HG03280 (cell line): ENCODE measurements around the gene DCLK1.

Experiments
- ATAC-seq: cut with Tn5 transposase; IDR thresholded peaks from one replicate; pipeline ENCODE4 v1.9.1; 2021; ENCODE audit warnings: mild to moderate bottlenecking, moderate library complexity; ENCODE audit not compliant: unreplicated experiment

DCLK1 gene

DNA sequence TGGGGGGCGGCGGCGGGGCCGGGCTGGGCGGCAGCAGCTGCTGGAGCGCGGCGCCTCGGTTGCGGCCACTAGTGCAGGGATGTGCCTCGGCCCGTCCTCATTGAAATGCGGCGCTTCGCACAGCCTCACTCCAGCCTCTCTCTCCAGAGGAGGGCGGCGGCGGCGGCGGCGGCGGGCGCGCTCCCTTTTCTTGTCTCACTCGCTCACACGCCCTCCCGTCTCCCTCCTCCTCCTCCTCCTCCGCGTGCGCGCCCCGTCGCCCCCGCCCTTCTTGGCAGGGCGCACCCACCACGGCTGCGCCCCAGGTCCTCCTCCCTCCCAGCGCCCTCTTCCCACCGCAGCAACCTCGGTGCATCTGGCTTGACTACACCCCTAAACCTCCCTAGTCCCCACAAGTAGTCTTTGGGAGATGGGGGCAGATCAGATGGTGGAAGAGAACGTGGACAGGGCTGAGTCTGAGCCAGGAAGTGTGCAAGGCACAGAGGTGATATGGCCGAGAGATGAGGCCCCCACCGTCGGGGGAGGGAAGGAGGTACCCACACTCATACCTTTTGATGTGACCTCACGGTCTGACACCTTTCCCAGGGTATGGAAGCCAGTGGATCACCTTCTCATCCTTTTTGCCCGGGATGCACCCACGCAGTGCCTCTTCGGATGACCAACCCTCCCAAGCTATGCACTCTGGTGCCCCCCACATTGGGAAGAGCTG, at the start of gene DCLK1:
DCLK1 (minus strand) TSS at position 161 of the 709 bp plus-strand sequence.
- ATAC-seq = no peak

DNA sequence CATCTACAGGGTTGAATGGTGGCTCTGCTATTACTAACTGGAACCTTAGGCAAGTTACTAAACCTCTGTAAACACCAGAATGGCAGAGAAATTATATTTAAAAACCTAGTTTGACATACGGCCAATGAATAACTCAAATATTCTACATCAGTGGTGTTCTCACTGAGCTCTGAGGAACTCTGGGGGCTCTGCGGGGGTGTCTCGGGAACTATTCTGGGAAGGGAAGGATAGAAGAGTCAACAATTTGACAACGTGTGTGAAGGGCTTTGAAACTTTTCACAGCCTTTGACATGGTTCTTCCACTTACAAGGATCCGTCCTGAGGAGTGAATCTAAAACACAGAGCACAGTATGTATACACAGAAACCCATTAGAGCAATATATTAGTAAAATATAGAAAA, 44.4 kb upstream of the DCLK1 start:
- ATAC-seq = no peak

DNA sequence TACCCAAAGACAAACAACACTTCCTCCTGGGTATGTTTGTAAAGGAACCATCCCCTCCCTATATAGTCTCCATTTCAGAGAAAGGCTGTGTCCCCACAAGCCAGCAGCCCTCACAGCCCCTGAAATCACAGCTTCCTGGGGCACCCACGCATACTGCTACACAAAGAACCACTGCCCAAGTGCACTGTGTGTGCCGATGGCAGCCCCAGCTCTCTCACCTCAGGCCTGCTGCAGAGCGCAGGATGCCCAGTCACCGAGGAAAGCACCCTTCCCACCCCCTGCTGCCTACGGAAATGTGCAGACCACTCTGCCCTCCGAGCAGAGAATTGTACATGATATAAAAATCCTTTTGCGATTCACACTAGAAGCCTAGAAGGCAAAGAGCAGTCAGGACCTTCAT, 43.7 kb upstream of the DCLK1 start:
- ATAC-seq = no peak

DNA sequence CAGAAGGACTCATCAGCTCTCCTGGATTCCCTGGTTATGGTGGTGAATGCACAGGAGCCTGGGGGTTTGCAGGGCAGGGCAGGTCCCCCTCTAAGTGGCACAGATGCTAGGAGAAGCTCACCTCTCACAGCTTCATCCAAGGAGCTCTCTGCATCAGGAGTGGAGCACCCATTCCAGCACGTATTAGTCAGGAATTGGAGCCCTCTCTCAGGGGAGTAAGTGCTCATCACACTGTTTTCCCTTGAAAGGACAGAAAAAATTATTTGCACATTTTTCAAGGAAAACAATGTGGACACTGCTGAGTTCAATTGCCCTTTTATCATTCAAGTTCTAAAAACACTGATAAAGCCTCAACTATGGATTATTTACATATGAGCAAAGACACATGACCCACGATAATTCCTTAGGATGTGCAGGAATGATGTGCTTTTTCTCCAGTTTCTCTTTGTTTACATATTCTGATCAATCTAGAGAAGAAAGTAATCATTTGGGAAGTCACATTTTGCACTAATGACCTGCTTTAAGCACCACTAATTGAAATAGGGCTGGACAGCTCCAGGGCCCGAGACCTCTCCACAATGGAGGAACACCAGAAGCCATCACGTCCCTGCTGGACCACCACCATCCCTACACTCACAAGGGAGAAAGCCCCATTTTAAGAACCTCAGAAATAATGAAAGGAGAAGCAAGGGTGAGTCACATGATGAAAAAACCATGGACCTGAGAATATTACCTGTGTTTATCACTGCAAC, 42.6 kb upstream of the DCLK1 start:
- ATAC-seq = no peak

DNA sequence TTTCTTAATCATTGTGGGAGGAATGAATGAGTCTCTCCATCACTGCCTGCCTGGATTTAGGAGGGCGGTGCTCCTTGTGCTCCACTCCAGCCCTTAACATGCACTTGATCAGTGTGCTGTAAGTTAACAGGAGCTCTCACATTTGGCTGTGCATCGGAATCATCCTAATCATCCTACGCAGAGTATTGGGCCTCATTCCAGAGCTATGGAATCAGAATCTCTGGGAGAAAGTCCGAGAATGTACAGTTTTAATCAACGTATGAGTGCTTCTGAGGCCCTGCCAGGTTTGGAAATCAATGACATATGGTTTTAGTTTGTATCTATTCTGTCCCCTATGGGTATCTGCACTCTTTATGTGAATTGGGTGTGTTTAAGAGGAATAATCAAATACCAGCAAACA, 34.9 kb upstream of the DCLK1 start:
- no peak for ATAC-seq

DNA sequence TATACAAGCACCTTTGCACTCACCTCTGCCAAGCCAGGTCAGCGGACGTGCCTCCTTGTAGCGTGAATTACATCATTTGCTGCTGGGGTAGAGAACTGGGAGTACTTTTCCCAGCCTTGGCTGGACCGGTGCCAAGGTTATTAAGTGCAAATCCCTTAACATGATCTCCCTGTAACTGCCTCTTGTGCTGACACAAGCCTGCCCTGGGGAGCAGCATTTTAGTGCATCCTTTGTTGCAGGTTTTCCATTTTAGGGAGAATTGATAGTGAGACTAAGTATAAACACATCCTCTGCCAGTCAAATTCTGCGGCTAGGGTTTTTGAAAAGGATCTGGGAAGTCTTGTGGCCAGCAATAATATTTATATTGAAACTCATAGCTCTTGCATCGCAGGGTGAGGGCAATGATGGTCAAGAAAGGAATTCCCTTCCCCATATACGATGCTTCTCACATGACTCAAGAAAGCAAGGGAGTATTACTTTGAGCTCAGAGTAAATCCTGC, 32.7 kb upstream of the DCLK1 start:
- no peak for ATAC-seq

DNA sequence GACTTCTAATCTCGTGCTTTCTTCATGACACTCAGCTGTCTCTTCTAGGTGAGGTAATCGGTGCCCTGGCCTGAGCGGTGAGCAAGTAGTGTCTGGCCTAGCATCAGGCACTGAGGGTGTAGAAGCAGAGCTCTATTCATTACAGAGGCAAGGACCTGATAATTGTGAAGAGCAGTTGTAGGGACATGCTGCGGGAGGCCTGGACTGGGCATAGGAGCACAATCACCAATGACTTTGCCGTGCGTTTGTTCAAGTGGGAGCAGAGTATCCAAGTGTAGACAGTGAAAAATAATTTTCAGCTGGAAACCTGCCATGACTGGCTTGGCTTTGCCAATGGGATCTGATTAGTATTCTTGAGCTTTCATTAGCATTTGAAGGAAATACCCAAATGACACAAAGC, 32.1 kb upstream of the DCLK1 start:
- no peak for ATAC-seq

DNA sequence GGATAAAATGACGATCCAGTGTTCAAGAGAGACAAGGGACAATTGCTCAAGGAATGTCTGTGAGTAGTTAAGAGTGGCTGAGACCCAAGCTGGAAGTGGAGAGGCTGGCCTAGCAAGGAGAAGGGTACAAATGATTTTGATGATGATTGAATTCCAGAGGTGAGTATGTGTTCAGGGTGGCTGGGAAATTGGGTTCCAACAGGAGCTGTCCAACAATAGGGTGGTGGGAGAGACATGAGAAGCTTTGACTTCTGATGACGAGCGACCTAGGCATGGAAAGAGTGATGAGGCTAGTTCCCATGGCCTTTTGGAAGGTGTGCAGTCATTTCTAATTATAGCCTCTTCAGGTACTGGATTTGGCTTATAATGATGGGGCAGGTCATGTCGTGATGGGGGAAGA, 29.1 kb upstream of the DCLK1 start:
- no peak for ATAC-seq

DNA sequence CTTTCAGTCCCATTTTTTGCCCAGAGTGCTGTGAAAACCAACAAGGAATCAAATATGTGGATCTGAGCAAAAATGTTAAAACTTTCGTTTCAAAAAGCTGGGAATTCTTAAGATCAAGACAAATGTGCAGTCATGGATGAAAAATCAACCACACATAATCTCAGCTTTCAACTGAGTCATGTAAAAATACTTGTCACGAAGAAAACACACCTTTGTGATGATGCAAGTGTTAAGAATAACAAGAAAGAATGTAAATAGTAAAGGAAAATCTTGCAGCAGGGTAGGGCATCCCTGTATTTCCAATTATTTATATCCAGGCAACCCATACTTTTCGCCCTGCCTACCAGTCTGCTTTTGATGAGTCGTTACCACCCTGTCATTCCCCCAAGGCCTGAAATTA, 27.4 kb upstream of the DCLK1 start:
- ATAC-seq = no peak

DNA sequence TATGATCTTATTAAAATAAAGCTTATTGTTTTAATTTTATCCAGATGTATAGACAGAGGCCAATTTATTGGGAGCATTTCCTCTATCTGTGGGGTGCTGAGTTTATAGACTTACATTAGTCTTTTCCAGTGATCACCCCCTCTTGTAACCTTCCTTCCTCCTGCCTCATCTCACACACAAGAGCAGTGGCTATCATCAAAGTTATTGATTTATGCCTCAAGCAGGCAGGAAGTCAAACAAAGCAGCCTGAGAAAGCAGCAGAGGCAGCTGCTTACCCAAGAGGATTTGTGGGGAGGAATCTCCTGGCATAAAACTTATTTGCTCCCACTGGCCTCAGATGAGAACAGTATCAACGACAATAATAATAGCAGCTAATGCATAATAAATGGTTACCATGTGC, 26.3 kb upstream of the DCLK1 start:
- ATAC-seq = no peak

DNA sequence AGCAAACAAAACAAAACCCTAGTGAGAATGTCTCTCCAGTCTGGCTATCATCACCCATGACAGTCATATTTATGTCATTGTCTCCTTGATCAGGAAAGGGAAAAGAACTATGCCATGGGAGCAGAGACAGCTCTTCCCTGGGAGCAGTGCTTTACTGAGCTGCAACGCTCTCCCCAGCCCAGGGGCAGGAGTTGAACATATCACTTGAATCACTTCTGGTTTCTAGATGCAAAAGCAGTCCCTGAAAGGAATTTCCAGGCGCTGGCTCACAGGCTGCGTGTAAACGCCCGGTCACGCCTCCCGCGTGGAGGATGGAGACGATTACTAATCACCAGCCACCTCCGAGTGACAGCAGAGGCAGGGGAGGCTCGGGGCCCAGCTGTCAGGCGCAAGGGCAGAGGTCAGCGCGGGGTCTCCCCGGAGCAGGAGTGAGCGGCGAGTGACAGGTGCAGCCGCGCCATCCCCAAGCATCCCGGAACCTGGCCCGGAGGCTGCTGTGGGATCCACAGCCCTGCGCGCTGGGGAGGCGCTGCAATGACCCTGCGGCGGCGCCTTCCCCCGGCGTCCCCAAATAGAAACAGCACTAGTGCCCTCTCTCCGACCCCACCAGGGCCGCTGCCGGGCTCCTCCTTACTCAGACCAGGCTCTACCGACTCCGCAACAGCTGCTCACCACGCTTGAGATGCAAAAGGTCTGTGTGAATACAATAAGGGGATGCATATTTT, 23.5 kb upstream of the DCLK1 start:
- ATAC-seq = no peak

DNA sequence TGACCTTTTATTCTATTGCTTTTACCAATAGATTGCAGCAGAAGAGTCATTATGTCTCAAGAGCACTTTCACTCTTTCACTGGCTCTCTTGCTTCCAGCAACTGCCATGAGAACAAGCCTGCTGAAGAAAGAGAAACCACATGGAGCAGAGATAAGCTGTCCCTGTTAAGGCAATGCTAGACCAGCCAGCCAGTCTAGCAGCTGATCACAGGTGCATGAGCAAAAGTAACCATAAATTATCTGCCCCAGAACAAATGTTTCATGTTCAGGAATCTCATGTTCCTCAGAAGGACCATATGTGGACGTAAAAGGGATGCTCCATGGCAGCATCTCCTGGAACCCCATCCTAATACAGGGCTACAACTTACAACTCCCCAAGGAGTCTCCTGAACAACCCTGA, 20.4 kb upstream of the DCLK1 start:
- ATAC-seq = no peak

DNA sequence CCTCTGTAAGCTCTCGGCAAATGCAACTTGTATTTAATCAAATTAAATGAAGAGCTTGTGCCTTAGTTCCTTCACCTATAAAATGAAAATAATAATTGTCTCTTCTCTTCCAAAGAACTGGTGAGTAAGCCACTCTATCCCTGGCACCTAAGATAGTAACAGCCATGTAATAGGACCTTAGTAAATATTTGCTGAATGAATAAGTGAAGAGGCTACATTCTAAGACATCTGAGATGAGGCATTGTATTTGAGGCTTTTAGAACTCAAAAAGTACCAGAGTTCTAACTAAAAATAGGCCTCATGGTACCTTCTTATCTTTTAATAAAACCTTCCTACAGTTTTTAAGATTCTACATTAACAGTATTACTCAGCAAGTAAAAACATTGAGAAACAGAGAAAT, 17.3 kb upstream of the DCLK1 start:
- ATAC-seq = no peak

DNA sequence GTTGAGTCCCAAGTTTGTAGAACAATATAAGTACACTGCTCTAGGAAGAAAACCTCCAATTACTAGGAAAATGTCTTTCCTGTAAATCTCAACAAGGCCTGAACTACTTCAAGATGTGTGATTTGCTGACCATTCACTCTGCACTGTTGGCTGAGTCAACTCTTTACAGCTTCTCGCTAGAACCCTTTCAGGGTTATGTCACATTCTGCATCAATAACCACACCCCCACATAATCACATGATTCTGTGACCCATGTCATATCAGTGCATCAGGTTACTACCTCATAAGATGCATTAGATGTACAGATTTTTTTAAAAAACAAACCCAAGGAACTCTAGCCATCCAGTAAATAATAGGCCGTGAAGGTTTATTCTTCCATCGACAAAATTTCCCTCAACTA, 16.1 kb upstream of the DCLK1 start:
- no peak for ATAC-seq

DNA sequence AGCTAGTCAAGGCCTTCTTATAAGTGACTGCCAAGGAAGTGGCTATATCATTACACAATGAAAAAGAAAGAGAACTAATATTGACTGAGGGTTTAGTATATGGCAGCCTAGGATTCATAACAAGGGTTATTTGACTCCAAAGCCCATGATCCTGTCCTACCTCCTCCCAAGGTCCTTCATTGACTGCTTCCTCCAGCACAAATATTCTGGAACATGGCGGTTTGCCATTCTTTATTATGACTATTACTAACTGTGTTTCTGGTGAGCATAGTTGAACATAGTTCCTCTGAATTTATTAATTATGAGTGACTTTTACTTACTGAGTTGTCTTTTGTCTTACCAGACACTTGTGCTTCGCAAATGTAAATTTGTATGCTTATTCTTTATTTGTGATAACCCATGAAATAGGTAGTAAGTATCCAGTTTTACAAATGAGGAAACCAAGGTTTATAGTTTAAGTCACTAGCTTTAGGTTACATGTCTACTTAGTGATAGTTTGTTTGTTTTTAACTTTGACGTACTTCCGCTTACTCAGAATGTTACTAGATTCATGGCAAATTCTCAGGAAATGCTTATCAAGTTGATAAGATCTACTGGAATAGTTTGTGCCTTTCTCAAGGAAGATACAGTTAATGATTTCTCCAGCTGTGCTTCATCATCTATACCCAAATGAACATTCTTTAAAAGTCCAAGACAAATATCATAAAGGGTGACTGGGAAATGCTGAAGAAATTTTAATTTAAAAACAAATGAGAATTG, 15.5 kb upstream of the DCLK1 start:
- ATAC-seq = no peak

DNA sequence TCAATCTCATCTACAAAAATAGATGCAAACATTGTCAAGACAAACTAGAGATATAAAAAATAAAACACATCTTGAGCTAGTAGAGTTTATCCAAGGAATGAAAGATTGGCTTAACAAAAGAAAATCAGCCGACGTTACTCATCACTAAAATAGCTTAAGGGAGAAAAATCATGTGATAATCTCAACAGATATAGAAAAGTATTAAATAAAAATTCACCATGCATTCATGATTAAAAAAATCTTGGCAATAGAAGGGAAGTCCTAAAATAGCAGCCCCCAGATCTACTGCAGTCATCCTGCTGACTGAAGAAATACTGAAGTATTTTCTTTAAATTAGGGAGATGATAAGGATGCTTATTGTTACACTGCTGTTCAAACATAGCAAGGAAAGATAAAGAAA, 12.6 kb upstream of the DCLK1 start:
- ATAC-seq = no peak

DNA sequence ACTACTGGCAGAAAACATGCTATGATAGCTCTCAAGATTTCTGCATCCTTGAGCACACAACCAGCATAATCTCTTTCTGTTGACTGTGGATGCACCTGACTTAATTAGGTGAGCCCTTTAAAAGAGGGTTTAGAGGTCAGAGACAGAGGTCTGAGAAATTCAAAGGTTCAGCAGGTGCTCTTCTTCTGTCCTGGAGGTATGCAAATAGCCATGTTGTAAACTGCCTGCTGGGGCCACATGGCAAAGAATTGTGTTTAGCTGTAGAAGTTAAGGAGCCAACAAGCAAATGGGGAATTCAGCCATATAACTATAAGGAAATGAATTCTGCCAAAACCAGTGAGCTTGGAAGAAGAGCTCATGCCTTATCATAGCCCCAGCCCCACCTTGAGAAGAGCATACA, 11.6 kb upstream of the DCLK1 start:
- ATAC-seq = no peak

DNA sequence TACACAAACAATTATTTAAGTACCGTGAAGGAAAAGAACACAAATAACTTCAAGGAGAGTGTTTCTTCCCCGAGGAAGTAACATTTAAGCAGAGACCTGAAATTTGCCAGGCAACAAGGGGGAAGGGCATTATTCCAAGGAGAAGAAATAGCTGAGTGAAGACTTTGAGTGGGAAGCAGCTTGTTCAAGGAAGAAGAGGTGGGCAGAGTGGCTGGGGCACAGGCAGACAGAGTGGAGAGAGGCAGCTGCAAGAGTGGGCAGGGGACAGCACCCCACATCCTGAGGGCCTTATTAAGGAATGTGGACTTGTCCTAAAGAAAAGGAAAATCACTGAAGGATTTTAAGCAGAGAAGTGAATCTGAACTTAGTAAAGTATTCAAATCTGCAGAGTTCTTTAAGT, 4.7 kb upstream of the DCLK1 start:
- no peak for ATAC-seq

DNA sequence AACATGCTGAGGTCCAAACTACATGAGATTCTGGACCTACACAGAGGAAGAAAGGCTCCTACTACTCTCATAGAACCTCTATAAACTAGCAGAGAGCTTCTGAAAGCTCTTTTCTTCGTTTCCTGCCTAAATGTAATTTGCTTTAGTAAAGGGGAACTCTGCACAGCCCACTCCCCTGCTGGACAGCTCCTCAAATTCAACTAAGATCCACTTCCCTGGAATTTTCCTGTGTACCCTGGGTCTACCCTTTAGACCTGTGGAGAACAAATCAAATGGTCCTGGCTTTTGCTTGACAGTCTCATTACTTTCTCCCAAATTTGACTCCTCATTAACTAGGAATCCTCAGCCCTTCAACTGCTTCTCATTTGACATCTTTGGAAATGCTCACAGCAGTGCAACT, 3.5 kb upstream of the DCLK1 start:
- no peak for ATAC-seq

DNA sequence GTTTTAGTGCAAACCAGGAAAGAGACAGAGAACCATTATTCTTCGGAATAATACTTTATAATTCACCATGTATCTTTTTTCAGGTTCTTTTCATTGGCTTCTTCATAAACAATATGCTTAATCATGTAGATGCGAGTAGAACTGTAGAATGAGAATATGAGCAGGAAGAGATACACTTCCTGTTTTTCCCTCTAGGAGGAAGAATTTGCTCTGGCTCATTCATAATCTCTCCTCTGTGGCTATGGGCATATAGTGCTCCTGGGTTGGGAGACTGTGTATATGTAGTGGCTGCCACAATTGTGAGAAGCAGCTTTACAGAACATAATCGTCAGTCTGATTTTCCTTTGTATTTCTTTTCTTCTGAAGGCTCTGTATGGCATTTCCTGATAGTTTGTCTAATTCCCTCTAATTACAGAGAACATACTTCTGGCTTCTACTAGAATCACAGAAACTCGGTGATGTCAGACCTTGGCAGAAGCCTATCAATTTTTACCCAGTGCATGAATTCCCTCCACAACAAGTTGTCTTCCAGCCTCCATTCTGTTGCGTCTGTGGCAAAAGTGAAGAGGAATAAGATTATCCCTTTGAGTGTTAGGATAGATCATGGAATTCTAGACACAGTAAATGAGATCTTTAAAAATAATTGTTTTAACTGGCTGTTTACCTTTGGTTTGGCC, 2.9 kb upstream of the DCLK1 start:
- ATAC-seq = no peak

DNA sequence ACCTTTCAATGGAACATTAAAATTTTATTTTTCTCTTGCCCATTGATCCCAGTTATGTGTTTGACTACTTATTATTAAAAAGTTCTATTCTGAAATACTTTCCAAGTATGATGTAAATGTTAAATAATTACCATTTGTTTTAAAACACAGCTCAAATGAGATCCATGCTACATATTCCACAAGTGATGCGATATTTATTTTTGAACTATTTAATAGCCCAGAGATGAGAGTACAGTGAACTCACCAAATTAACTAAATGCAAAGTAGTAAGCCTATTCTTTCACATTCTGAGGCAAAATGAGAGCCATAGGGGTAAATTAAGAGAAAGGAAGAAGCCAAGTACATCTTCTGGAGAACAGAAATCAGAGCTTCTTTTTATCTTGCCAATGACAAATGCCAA, 1.2 kb upstream of the DCLK1 start:
- ATAC-seq = no peak
